NCI-H69 (cell line): ENCODE data around the gene DAAM2.
A peak's percentile ranks its signal among the peaks of the same experiment; 100 is the strongest.

Experiments
- DNase-seq: peaks from one replicate; lab custom pipeline; 2025; lab: John Stamatoyannopoulos, UW

DAAM2 gene

DNA sequence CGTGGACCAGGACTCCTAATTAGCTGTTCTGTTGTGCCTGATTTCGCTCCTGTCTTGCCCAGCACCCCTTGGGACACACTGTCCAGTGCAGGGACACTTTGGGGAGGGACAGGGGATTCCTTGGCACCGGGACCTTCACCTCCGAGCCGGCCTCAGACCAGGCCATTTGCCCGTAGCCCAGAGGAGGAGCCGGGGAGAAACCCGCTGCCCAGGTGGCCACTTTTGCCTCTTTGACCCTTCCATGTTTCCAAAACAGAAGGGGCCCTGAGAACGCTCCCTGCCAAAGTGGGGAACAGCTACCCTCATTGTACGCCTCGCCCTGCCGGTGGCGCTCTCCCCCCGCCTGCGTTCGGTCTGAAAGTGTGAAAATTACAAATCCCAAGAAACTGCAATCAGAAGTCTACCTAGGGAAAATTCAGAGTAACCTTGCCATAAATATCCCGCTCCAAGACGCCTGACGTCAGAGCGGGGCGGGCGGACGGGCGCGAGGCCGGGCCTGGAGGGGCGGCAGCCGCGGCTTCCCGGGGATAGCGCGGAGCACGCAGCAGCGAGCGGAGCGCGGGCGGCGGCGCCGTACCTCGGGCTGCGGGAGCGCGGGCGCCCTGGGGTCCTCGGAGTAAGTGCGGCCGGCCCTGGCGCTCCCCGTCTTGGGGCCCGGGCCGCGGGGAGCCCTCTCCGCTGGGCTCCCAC is at the start of gene DAAM2:
Gene DAAM2 (plus strand): TSS at position 527 of the 690 bp plus-strand sequence. CDS start 63,927 bp downstream, outside the sequence.
- DNase-seq, result peak; percentile 26

DNA sequence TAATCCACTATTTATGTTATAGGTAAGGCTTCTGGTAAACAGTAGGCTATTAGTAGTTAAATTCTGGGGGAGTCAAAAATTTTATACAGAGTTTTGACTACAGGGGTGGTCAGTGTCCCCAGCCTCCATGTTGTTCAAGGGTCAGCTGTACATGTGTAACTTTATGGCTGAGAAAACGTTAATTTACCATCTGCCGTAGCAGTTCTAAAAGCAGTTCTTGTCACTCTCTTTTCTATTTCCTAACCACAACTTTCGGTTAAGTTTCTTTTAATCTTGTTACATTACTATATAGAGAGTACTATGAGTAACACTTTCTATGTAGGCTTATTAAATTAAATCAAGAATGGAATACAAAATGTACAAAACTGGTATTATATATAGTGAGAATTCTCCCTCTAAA is 45.4 kb upstream of the DAAM2 start:
- no peak for DNase-seq

GRCh38 chr6:39752835-39753724 is 39.1 kb upstream of the DAAM2 start:
- DNase-seq, result no peak

DNA sequence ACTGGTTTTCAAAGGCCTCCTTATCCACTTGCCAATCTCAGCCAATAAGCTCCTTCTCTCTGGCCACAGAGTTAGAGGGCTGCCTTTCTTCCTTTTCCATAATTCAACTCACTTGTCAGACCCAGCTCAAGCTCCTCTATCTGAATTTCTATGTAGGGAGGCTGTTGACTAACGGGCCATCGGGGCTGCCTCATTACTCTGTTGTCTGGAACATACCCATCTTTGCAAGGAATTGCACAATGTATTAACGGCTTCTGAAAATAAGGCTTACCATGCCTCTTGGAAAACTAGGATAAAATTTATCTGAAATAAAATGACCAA is 38.5 kb upstream of the DAAM2 start:
- DNase-seq, result no peak

DNA sequence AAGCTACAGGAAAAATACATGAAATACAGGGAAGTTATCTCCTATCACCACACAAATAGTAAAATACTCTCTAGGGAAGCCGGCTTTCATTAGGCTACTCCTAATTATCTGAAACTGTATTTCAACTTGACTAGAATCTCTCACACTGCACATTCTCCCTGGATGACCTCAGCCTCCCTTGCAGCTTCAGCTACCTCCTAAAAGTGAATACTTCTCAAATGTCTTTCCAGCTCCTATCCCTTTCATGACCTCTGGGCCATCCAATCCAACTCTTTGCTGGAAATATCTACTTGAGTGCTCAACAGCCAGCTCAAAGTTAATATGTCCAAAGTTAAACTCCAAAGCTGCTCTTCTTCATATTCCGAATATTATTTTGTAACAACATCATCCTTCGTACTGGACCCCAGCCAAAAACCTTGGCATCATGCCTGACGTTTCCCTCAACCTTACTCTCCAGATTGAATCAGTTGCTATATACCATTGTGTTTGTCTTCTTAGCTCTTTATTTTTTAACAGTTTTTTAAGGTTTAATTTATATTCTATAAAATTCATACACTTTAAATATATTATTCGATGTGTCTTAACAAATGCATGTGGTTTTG is 37.6 kb upstream of the DAAM2 start:
- DNase-seq, result no peak

GRCh38 chr6:39755231-39755630 is 36.9 kb upstream of the DAAM2 start:
- DNase-seq, result no peak

DNA sequence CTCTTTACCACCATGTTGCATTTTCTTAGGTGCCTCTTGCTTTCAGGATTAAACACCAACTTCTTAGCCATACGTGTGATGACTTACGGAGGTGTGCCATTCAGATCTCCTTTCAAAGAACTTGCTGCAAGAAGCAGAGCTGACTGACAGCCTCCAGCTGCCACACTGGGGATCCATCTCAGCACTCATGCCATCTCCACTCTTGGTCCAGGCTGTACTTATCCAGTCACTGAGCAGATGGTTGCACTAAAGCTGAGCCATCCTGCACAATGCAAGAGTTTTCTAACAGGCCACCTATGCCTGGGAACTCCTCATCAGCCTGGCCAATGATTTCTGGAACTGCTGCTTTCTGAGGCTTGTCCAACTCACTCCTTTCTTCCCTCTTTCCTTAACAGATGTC is 35.6 kb upstream of the DAAM2 start:
- DNase-seq, result no peak

- no peak for DNase-seq
Measured at GRCh38 chr6:39758905-39759605, 33.1 kb upstream of the DAAM2 start.

- DNase-seq, result no peak
Measured at GRCh38 chr6:39760226-39760952, 31.8 kb upstream of the DAAM2 start.

DNA sequence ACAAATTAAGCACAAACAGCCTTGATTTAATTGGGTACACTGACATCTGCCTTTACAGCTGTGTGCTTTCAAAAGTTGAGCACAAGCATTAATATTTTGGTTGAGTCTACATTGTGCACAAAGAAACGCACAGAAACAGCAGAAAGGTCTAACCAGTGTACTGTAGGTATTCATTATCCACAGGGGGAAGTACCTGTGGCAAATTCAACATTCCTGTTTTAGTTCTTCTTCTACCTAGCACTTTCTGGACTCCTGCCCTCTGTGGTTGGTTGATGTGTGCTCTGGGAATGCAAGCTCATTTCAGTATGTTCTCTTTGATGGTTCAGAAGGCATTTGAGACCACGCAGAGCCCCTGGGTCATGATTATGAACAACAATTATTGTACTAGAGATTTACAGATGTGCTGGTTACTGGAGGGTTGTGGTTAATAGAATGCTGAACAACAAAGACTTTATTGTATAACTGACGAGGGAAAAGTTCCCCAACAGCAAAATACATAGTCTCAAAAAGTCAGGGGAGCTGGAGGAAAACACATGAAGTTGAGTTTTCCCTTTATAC is 26.6 kb upstream of the DAAM2 start:
- no peak for DNase-seq

GRCh38 chr6:39769012-39769411 is 23.2 kb upstream of the DAAM2 start:
- no peak for DNase-seq

DNA sequence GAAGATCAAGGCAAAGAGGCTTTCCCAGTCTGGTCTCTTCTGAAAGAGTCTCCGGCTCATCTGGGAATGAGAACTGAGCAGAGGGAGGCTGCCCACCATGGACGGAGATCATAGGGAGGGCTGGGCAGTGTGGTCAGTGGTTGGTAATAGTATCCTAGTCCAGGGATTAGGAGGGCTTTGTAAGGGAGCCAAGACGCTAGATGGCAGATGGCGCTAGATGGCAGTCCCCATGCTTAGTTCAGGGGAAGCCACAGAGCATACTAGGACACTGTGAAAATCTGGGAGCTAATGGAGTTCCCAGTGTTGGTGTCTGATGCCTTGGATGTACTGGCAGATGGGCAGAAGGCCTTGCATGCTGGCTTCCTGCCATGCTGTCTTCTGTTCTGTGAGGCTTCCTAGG is 21.7 kb upstream of the DAAM2 start:
- no peak for DNase-seq

DNA sequence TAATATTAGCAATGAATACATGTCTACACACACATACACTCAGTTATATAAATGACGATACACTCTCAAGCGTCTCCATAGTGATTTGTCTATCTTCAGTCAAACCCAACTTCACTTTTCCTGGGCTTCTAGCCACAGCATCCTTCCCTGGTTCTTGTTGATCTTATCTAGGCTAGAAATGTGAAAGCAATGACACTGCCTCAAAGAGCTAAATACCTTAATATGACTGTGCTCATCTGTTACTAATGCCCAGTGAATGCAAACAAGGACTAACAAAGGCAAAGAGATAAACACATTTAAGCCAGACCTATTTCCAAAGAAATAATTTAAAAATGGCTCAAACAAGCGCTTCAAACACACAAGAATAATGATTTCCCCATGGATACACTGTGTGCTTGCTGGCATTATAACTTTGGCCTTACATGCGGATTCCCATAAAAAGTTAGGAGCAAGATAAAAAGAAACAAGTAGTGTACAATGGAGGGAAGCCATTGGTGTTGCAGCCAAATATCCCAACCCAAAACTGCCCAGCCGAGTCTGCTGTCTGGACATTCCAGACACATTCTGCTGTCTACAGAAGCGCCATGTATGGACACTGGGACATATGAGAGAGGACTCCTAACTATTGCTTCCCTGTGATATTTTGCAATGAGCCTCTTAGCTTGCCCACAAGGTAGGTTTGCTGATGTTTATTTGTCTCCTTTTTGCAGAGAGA is 19.5 kb upstream of the DAAM2 start:
- DNase-seq, result no peak

DNA sequence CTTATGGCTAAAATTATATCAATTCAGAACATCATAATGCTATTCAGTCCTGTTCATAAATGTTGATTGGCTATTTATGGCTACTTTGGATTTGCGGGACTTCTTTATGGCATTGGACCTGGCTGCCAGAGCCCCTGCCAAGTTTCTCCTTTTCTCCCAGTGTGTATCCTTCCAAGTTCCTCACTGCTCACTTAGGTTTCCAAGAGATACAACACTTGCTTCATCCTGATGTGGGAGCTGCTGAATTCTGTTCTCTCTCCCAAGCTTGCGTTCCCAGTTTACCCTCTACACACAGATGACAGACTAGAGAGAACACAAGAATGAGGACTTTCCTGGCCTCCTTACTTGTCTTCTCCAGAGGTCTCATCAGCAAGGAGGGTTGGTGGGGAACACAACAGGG is 18.4 kb upstream of the DAAM2 start:
- no peak for DNase-seq

DNA sequence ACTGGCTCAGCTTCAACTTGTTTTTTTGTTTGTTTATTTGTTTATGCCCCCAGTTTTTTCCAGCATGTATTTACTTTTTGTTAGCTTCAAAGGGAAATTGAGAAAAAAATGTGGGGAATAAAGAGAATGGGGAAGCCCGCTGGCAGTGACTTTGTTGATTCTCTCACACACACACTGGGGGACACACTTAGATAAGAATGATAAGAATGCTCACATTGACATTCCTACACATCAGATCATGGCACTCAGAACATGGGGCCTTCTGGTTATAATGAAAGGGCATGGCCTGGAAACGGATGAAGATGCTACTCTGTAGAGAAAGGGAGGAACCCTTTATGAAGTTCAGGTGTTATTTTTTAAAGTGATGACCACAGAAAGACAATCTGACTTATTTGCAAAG is 15.6 kb upstream of the DAAM2 start:
- DNase-seq, result no peak

DNA sequence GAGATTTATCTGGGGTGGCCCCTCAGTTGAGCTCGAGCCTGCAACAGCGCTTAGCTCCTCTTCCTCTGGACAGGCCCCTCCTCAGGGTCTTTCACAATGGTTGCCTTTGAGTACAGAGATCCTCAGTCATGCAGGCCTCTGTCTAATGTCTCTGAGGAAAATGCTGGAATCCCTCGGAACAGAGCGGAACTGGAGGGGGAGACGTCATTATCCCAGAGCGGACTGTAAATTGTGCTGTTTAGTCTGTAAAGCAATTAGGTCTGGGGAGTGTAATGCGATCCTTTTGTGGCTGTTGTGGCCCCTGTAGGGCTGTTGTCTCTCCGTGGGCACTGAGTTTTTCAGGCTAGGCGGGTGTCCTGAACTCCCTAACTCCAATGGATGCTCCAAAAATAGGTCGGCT is 15.0 kb upstream of the DAAM2 start:
- no peak for DNase-seq

DNA sequence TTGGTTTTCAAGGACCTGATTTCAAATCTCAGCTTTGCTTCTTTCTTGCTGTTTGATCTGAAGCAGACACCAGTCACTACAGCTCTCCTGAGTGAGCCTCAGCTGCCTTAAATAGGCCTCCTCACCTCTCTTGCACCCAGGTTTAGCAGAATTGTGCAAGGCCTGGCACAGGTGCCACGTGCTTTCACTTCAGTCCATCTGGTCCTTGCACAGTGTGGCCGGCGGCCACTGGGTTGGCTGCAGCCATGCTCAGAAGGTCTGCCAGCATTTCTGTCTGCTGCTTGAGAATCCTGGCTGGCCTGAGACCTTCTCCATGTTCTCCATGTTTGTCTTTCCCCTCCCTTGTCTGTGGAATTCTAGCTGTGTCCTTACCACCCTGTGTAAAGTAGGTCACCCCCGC is 14.5 kb upstream of the DAAM2 start:
- DNase-seq, result no peak

GRCh38 chr6:39778581-39779255 is 13.5 kb upstream of the DAAM2 start:
- DNase-seq, result no peak

- DNase-seq, result no peak
Measured at GRCh38 chr6:39785281-39785680, 6.9 kb upstream of the DAAM2 start.

DNA sequence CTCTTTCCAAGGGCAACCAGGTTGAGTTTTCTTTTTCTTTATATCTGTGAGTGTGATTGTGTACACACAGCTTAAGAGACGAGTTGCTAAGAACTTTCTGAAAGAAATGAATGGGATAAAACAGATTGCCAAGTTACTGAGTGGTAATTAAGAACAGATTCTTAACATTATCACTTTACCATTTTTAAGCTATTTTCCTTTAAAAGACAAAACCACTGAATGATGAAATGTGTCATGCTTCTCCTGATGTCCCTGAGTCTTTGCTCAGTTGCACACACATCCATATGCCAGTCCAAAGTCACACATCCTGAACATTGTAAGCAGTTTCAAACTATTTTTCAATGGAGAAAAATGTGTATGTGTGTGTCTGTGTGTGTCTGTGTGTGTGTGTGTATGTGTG is 5.5 kb upstream of the DAAM2 start:
- DNase-seq, result no peak
